HG03280 (cell line): ENCODE data around the gene SRSF10.

ENCODE experiments used
- ATAC-seq: cut with Tn5 transposase; IDR thresholded peaks from one replicate; pipeline ENCODE4 v1.9.1; 2021; ENCODE audit warnings: mild to moderate bottlenecking, moderate library complexity; ENCODE audit not compliant: unreplicated experiment

The SRSF10 gene

DNA sequence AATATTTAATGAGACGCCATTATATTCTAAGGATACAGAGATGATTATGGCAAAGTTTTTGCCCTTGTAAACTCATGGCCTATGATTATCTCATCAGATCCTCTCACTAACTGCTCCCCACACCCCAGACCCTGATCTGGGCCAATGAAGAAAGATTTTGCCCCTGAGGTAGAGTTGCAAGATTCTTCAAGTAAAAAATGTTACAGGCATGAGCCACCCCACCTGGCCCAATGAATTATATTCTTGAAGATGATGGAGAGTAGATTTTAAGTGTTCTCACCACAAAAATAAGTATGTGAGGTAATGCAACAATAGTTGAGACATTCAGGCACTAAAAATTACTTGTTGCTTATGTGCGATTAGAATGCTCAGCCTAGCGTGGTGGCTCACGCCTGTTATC lies 65.2 kb downstream of the SRSF10 start:
- no peak for ATAC-seq
